ENCODE data around the gene SPDYE4.
"Not testable (repeated sequence)": the region's sequence is repeated elsewhere in the genome, so short reads cannot be mapped to it uniquely, and the experiment has no call there.

The SPDYE4 gene

GRCh38 chr17:8758137-8758596, at the start of gene SPDYE4:
TSS of gene SPDYE4 (minus strand) at chr17:8758546. CDS start at chr17:8758382, 164 bp downstream.
- DNase-seq: no peak

GRCh38 chr17:8806926-8807550, 48.7 kb upstream of the SPDYE4 start:
- peak in 10 of 58 donors; percentile 3 to 61 (median 12) for DNase-seq

- DNase-seq: peak in 2 of 58 donors; percentile 9 to 13
Observed at GRCh38 chr17:8806253-8806925, 48.0 kb upstream of the SPDYE4 start.

GRCh38 chr17:8805396-8805795, 47.0 kb upstream of the SPDYE4 start:
- not testable (repeated sequence) for DNase-seq

GRCh38 chr17:8803531-8804420, 45.4 kb upstream of the SPDYE4 start:
- no peak for DNase-seq

GRCh38 chr17:8801135-8801840, 42.9 kb upstream of the SPDYE4 start:
- DNase-seq: no peak

GRCh38 chr17:8800656-8801055, 42.3 kb upstream of the SPDYE4 start:
- no peak for DNase-seq

GRCh38 chr17:8799570-8800212, 41.3 kb upstream of the SPDYE4 start:
- no peak for DNase-seq

GRCh38 chr17:8798846-8799569, 40.7 kb upstream of the SPDYE4 start, which contains the start of gene MFSD6L:
TSS of gene MFSD6L (minus strand) at chr17:8799365. CDS start at chr17:8799120, 245 bp downstream.
- no peak for DNase-seq

- no peak for DNase-seq
Observed at GRCh38 chr17:8798176-8798845, 40.0 kb upstream of the SPDYE4 start.

- no peak for DNase-seq
Observed at GRCh38 chr17:8797621-8798175, 39.4 kb upstream of the SPDYE4 start.

- DNase-seq: peak in 2 of 58 donors; percentile 3 to 6
Observed at GRCh38 chr17:8794636-8795035, 36.3 kb upstream of the SPDYE4 start.

- DNase-seq: no peak
Observed at GRCh38 chr17:8793649-8794048, 35.3 kb upstream of the SPDYE4 start.

GRCh38 chr17:8792646-8793045, 34.3 kb upstream of the SPDYE4 start:
- DNase-seq: no peak

- no peak for DNase-seq
Observed at GRCh38 chr17:8791910-8792270, 33.5 kb upstream of the SPDYE4 start.

GRCh38 chr17:8791248-8791909, 33.0 kb upstream of the SPDYE4 start:
- no peak for DNase-seq

- no peak for DNase-seq
Observed at GRCh38 chr17:8789743-8790142, 31.4 kb upstream of the SPDYE4 start.

GRCh38 chr17:8788998-8789397, 30.7 kb upstream of the SPDYE4 start:
- no peak for DNase-seq

Measured in anterior cingulate cortex (tissue), 58 donors.